ENCODE results near the gene LGI4. TPM values are rescaled to one million over a fixed set of nuclear protein-coding genes. Genes with fewer than 3 reads are reported as not detected.
A peak's percentile ranks its signal among the peaks of the same experiment; 100 is the strongest.

Gene LGI4
- total RNA-seq, 1 experiment from 2014 or later, result 0.43 TPM

GRCh38 chr19:35118268-35119020 is 16.4 kb downstream of the LGI4 start:
- Histone ChIP-seq H3K9me3 (no peaks in the 10 kb centered on the region), H3K4me3 (ENCODE audit: low read depth, low read length) (no peak overlapping the region), H3K27me3 (replicated peaks; ENCODE audit: control insufficient read depth, insufficient read depth, low read length) (no peaks in the 10 kb centered on the region), H3K36me3 (ENCODE audit: control insufficient read depth, insufficient read depth, low read length) (peaks cover 3% of the 10 kb centered on the region; the same call in 1 of the 2 replicates), H3K4me1 (peaks cover 31% of the 10 kb centered on the region)
- Mint-ChIP-seq H3K27me3 (ENCODE audit: insufficient read depth, unreplicated experiment) (no peaks in the 10 kb centered on the region), H3K4me3 (ENCODE audit: unreplicated experiment) (no peak overlapping the region), H3K4me1 (ENCODE audit: low read depth, unreplicated experiment) (peaks cover 25% of the 10 kb centered on the region), H3K27ac (ENCODE audit: unreplicated experiment) (no peak overlapping the region), H3K9me3 (ENCODE audit: unreplicated experiment) (no peaks in the 10 kb centered on the region), H3K36me3 (ENCODE audit: insufficient read depth, unreplicated experiment) (no peaks in the 10 kb centered on the region)
- POLR2A ChIA-PET, result no interaction called here
- CTCF ChIA-PET, result interaction anchor here (0.7 kb wide), 1 partner anchor 284 kb away, joined by 4 read pairs; no protein-coding TSS in a partner anchor
- BruUV-seq (replicated peaks), result no TSS peak
- no peak for DNase-seq
- TF ChIP-seq CTCF (IDR thresholded peaks at IDR 0.05; ENCODE audit: insufficient read depth in 1 of 2, low read depth in 1 of 2, low read length in 1 of 2, severe bottlenecking in 1 of 2, unreplicated experiment in 1 of 2), result no peak
- intact Hi-C loops (cut with micrococcal nuclease; ENCODE audit: unreplicated experiment), result no loop called here

- no peak for TF ChIP-seq CTCF (IDR thresholded peaks at IDR 0.05; ENCODE audit: insufficient read depth in 1 of 2, low read depth in 1 of 2, low read length in 1 of 2, severe bottlenecking in 1 of 2, unreplicated experiment in 1 of 2)
- intact Hi-C loops (cut with micrococcal nuclease; ENCODE audit: unreplicated experiment), result no loop called here
- Histone ChIP-seq H3K4me1 (peaks cover 31% of the 10 kb centered on the region), H3K9me3 (no peaks in the 10 kb centered on the region), H3K27me3 (replicated peaks; ENCODE audit: control insufficient read depth, insufficient read depth, low read length) (no peaks in the 10 kb centered on the region), H3K36me3 (ENCODE audit: control insufficient read depth, insufficient read depth, low read length) (peaks cover 4% of the 10 kb centered on the region; the same call in 1 of the 2 replicates), H3K4me3 (ENCODE audit: low read depth, low read length) (peak overlapping the region; percentile 10; the same call in 1 of the 2 replicates)
- H3K4me3 Mint-ChIP-seq (ENCODE audit: unreplicated experiment), result no peak overlapping the region
- H3K27me3 Mint-ChIP-seq (ENCODE audit: insufficient read depth, unreplicated experiment), result no peaks in the 10 kb centered on the region
- ChIA-PET POLR2A (no interaction called here), CTCF (interaction anchor here (0.7 kb wide), 1 partner anchor 283 kb away, joined by 4 read pairs; no protein-coding TSS in a partner anchor)
- BruUV-seq (replicated peaks), result no TSS peak
- H3K4me1 Mint-ChIP-seq (ENCODE audit: low read depth, unreplicated experiment), result peaks cover 25% of the 10 kb centered on the region
- no peaks in the 10 kb centered on the region for H3K9me3 Mint-ChIP-seq (ENCODE audit: unreplicated experiment)
- no peaks in the 10 kb centered on the region for H3K36me3 Mint-ChIP-seq (ENCODE audit: insufficient read depth, unreplicated experiment)
- no peak for DNase-seq
- H3K27ac Mint-ChIP-seq (ENCODE audit: unreplicated experiment), result no peak overlapping the region
Measured at GRCh38 chr19:35117799-35118198, 17.1 kb downstream of the LGI4 start.

GRCh38 chr19:35117116-35117515 is 17.7 kb downstream of the LGI4 start:
- Mint-ChIP-seq H3K9me3 (ENCODE audit: unreplicated experiment) (no peaks in the 10 kb centered on the region), H3K4me1 (ENCODE audit: low read depth, unreplicated experiment) (peaks cover 25% of the 10 kb centered on the region), H3K27ac (ENCODE audit: unreplicated experiment) (no peak overlapping the region), H3K27me3 (ENCODE audit: insufficient read depth, unreplicated experiment) (no peaks in the 10 kb centered on the region), H3K36me3 (ENCODE audit: insufficient read depth, unreplicated experiment) (no peaks in the 10 kb centered on the region), H3K4me3 (ENCODE audit: unreplicated experiment) (peak overlapping the region; percentile 67)
- Histone ChIP-seq H3K36me3 (ENCODE audit: control insufficient read depth, insufficient read depth, low read length) (peaks cover 4% of the 10 kb centered on the region; the same call in 1 of the 2 replicates), H3K4me1 (peaks cover 31% of the 10 kb centered on the region), H3K27me3 (replicated peaks; ENCODE audit: control insufficient read depth, insufficient read depth, low read length) (no peaks in the 10 kb centered on the region), H3K9me3 (no peaks in the 10 kb centered on the region), H3K4me3 (ENCODE audit: low read depth, low read length) (peak overlapping the region; percentile 45)
- no peak for DNase-seq
- POLR2A ChIA-PET, result no interaction called here
- CTCF ChIA-PET, result interaction anchor here (1.1 to 1.2 kb wide), 2 partner anchors 7 to 19 kb away, joined by 3 read pairs; no protein-coding TSS in a partner anchor
- BruUV-seq (replicated peaks), result no TSS peak
- intact Hi-C loops (cut with micrococcal nuclease; ENCODE audit: unreplicated experiment), result no loop called here
- TF ChIP-seq CTCF (IDR thresholded peaks at IDR 0.05; ENCODE audit: insufficient read depth in 1 of 2, low read depth in 1 of 2, low read length in 1 of 2, severe bottlenecking in 1 of 2, unreplicated experiment in 1 of 2), result no peak

Measured in Caco-2 (cell line).